Stimulated activated CD8-positive, alpha-beta memory T cell treated with anti-CD3 and anti-CD28 coated beads, Interleukin-4, amount 100 ng/mL, for 1 hour (primary cell): ENCODE measurements around the gene KRT73.

Experiments used
- DNase-seq, 2 donors: peaks; one replicate each; pipeline ENCODE4 v3.0.0-alpha.2; 2020; ENCODE audit warnings: low read depth in 2 of 2, low spot score in 1 of 2

Gene KRT73

GRCh38 chr12:52618216-52618615 lies at the start of gene KRT73:
KRT73 (minus strand) TSS chr12:52618559; CDS start chr12:52618524, 35 bp downstream.
- no peak for DNase-seq

- no peak for DNase-seq
These were observed 49.6 kb upstream of the KRT73 start for GRCh38 chr12:52667931-52668330.

- no peak for DNase-seq
These were observed 49.1 kb upstream of the KRT73 start for GRCh38 chr12:52667509-52667908.

GRCh38 chr12:52666471-52666870 lies 48.1 kb upstream of the KRT73 start:
- no peak for DNase-seq

- no peak for DNase-seq
These were observed 45.1 kb upstream of the KRT73 start for GRCh38 chr12:52663420-52663819.

- no peak for DNase-seq
These were observed 44.5 kb upstream of the KRT73 start for GRCh38 chr12:52662918-52663229.

GRCh38 chr12:52662093-52662917 lies 43.9 kb upstream of the KRT73 start:
- no peak for DNase-seq

GRCh38 chr12:52661668-52662067 lies 43.3 kb upstream of the KRT73 start:
- DNase-seq = no peak

GRCh38 chr12:52660934-52661499 lies 42.7 kb upstream of the KRT73 start:
- DNase-seq = no peak

GRCh38 chr12:52659951-52660350 lies 41.6 kb upstream of the KRT73 start:
- DNase-seq = no peak

GRCh38 chr12:52659395-52659794 lies 41.0 kb upstream of the KRT73 start:
- DNase-seq = no peak

- no peak for DNase-seq
These were observed 39.8 kb upstream of the KRT73 start for GRCh38 chr12:52658196-52658595.

GRCh38 chr12:52657250-52657902 lies 39.0 kb upstream of the KRT73 start:
- DNase-seq = no peak

- no peak for DNase-seq
These were observed 38.3 kb upstream of the KRT73 start for GRCh38 chr12:52656616-52657015.

GRCh38 chr12:52655720-52656124 lies 37.4 kb upstream of the KRT73 start:
- no peak for DNase-seq

- no peak for DNase-seq
These were observed 36.9 kb upstream of the KRT73 start for GRCh38 chr12:52655251-52655650.

GRCh38 chr12:52651726-52652261 lies 33.4 kb upstream of the KRT73 start, which contains the start of gene KRT2:
KRT2 (minus strand) TSS chr12:52652211; CDS start chr12:52652142, 69 bp downstream.
- DNase-seq = no peak

GRCh38 chr12:52650520-52651081 lies 32.2 kb upstream of the KRT73 start:
- DNase-seq = no peak

- no peak for DNase-seq
These were observed 30.7 kb upstream of the KRT73 start for GRCh38 chr12:52649066-52649465.

GRCh38 chr12:52648012-52648550 lies 29.7 kb upstream of the KRT73 start:
- DNase-seq = no peak

GRCh38 chr12:52647601-52648000 lies 29.2 kb upstream of the KRT73 start:
- no peak for DNase-seq
